Effector memory CD4-positive, alpha-beta T cell (primary cell): ENCODE results near the gene PDE4B.

Experiments used
- DNase-seq, 3 donors: peaks; one replicate each; pipeline ENCODE4 v3.0.0-alpha.2; 2020
- H3K27ac ChIP-seq: 2 replicates; pipeline ENCODE4 v1.7.0; 2013; ENCODE audit warnings: mild to moderate bottlenecking, low read length, moderate library complexity; ENCODE audit not compliant: insufficient read depth, poor library complexity, severe bottlenecking
- H3K27me3 ChIP-seq: replicated peaks from 2 replicates; pipeline ENCODE4 v1.7.0; 2013; ENCODE audit warnings: mild to moderate bottlenecking, low read length; ENCODE audit not compliant: insufficient read depth, control insufficient read depth, poor library complexity, severe bottlenecking
- H3K36me3 ChIP-seq: 2 replicates; pipeline ENCODE4 v1.7.0; 2013; ENCODE audit warnings: mild to moderate bottlenecking, low read length, moderate library complexity; ENCODE audit not compliant: control insufficient read depth, insufficient read depth
- H3K4me1 ChIP-seq: 2 replicates; pipeline ENCODE4 v1.7.0; 2013; ENCODE audit warnings: low read length, mild to moderate bottlenecking; ENCODE audit not compliant: control insufficient read depth, insufficient read depth, poor library complexity, severe bottlenecking
- H3K4me3 ChIP-seq: 2 replicates; pipeline ENCODE4 v1.7.0; 2013; ENCODE audit warnings: low read length, low read depth, mild to moderate bottlenecking; ENCODE audit not compliant: insufficient read depth, poor library complexity, severe bottlenecking
- H3K9me3 ChIP-seq: 2 replicates; pipeline ENCODE4 v1.7.0; 2013; ENCODE audit warnings: mild to moderate bottlenecking, low read length, moderate library complexity; ENCODE audit not compliant: control insufficient read depth

PDE4B gene

DNA sequence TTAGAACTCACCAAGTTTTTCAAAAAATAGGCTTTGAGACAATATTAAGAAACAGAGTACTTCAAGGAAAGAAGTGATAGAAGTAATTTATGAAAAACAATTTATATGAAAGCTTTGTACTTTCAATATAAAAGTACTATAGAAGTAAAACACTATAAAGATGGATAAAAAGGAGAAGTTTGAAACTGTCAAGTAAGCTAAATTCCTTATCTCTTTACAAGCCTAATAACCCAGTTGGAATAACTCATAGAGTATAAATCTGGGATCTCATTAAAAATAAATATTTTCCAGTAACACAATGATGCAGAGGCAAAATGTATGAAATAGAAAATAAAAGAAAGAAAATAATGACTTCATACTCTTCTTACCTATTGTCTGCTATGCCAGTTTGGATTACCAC is 232.5 kb downstream of the PDE4B start:
- no peaks in the 10 kb centered on the region for H3K27me3 ChIP-seq
- DNase-seq: no peak
- H3K4me3 ChIP-seq: no peak overlapping the region
- H3K36me3 ChIP-seq: no peaks in the 10 kb centered on the region
- H3K27ac ChIP-seq: no peak overlapping the region
- no peaks in the 10 kb centered on the region for H3K4me1 ChIP-seq
- H3K9me3 ChIP-seq: no peaks in the 10 kb centered on the region

DNA sequence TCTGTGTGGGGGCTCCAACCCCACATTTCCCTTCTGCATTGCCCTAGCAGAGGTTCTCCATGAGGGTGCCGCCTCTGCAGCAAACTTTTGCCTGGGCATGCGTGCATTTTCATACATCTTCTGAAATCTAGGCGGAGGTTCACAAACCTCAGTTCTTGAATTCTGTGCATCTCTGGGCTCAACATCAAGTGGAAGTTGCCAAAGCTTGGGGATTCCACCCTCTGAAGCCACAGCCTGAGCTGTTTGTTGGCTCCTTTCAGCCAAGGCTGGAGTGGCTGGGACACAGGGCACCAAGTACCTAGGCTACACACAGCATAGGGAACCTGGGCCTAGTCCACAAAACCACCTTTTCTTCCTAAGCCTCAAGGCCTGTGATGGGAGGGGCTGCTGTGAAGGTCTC is 235.3 kb downstream of the PDE4B start:
- no peaks in the 10 kb centered on the region for H3K4me1 ChIP-seq
- no peaks in the 10 kb centered on the region for H3K9me3 ChIP-seq
- no peak overlapping the region for H3K4me3 ChIP-seq
- no peaks in the 10 kb centered on the region for H3K36me3 ChIP-seq
- no peak overlapping the region for H3K27ac ChIP-seq
- DNase-seq: no peak
- H3K27me3 ChIP-seq: no peaks in the 10 kb centered on the region

- no peaks in the 10 kb centered on the region for H3K4me1 ChIP-seq
- no peaks in the 10 kb centered on the region for H3K27me3 ChIP-seq
- no peak overlapping the region for H3K4me3 ChIP-seq
- no peaks in the 10 kb centered on the region for H3K9me3 ChIP-seq
- DNase-seq: no peak
- no peaks in the 10 kb centered on the region for H3K36me3 ChIP-seq
- H3K27ac ChIP-seq: no peak overlapping the region
Measured at GRCh38 chr1:66033781-66034180, 241.1 kb downstream of the PDE4B start.

DNA sequence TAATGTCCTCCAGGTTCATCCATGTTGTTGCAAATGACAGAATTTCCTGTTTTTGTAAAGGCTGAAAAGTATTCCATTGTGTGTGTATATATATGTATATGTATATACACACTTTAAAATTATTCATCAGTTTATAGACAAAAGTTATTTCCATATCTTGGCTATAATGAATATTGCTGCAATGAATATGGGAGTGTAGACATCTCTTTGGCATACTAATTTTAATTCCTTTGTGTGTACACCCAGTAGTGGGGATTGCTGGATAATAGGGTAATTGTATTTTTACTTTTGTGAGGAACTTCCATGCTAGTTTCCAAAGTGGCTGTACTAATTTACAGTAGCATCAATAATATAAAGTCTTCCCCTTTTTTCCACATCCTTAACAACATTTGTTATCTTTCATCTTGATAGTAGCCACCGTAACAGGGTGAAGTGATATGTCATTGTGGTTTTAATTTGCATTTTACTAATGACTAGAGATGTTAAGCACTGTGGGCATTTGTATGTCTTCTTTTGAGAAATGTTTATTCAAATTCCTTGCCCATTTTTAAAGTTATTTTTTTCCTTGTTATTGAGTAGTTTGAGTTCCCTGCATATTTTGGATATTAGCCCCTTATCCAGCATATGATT is 243.0 kb downstream of the PDE4B start:
- Histone ChIP-seq H3K36me3 (no peaks in the 10 kb centered on the region), H3K4me1 (no peaks in the 10 kb centered on the region), H3K27ac (no peak overlapping the region), H3K27me3 (no peaks in the 10 kb centered on the region), H3K9me3 (no peaks in the 10 kb centered on the region), H3K4me3 (no peak overlapping the region)
- no peak for DNase-seq

GRCh38 chr1:66041654-66042053 is 249.0 kb downstream of the PDE4B start:
- H3K36me3 ChIP-seq: no peaks in the 10 kb centered on the region
- no peaks in the 10 kb centered on the region for H3K9me3 ChIP-seq
- H3K4me1 ChIP-seq: no peaks in the 10 kb centered on the region
- no peaks in the 10 kb centered on the region for H3K27me3 ChIP-seq
- DNase-seq: no peak
- no peak overlapping the region for H3K4me3 ChIP-seq
- no peak overlapping the region for H3K27ac ChIP-seq

GRCh38 chr1:66043186-66043585 is 250.5 kb downstream of the PDE4B start:
- DNase-seq: no peak
- Histone ChIP-seq H3K9me3 (no peaks in the 10 kb centered on the region), H3K4me1 (no peaks in the 10 kb centered on the region), H3K27ac (no peak overlapping the region), H3K27me3 (no peaks in the 10 kb centered on the region), H3K36me3 (no peaks in the 10 kb centered on the region), H3K4me3 (no peak overlapping the region)

DNA sequence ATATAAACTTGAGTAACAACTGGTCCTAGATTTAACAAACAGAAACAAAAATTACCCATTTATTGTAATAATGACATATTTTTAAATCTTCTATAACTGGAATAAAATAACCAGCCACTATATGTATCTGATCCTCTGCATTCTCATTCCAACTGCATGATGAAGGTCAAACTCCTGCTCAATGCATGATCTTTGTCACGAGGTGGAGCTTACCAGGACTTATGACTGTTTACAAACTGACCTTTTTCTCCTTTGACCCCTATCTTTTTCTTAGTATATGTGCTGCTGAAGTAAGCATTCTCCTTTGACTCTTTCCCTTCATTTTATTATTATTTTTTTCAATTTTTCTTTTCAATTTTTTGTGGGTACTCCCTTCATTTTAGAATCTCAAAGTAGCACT is 252.2 kb downstream of the PDE4B start:
- no peaks in the 10 kb centered on the region for H3K36me3 ChIP-seq
- no peaks in the 10 kb centered on the region for H3K9me3 ChIP-seq
- H3K27me3 ChIP-seq: no peaks in the 10 kb centered on the region
- H3K4me1 ChIP-seq: no peaks in the 10 kb centered on the region
- H3K27ac ChIP-seq: no peak overlapping the region
- DNase-seq: no peak
- no peak overlapping the region for H3K4me3 ChIP-seq

DNA sequence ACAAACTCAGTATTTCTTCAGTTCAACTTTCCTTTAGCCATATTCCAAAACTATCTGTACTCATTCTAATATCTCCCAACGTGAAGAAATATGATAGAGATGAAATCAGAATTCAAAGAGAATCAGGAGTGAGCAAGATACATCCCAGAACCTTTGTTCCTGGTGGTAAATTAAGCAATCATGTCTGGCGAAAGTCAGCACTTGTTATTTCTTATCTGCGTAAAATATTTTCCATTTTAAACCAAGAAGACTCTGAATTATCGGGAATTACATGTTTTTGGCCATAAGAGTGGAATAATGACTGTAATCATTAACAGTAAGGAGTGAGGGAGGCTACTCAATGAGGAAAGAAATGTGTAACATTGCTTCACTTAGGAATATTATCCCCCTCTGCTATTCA is 253.7 kb downstream of the PDE4B start:
- Histone ChIP-seq H3K4me3 (no peak overlapping the region), H3K4me1 (no peaks in the 10 kb centered on the region), H3K36me3 (no peaks in the 10 kb centered on the region), H3K27ac (no peak overlapping the region), H3K9me3 (no peaks in the 10 kb centered on the region), H3K27me3 (no peaks in the 10 kb centered on the region)
- DNase-seq: no peak

- no peak for DNase-seq
- Histone ChIP-seq H3K9me3 (no peaks in the 10 kb centered on the region), H3K27ac (no peak overlapping the region), H3K4me1 (no peaks in the 10 kb centered on the region), H3K4me3 (no peak overlapping the region), H3K36me3 (no peaks in the 10 kb centered on the region), H3K27me3 (no peaks in the 10 kb centered on the region)
Measured at GRCh38 chr1:66048011-66048410, 255.3 kb downstream of the PDE4B start.

GRCh38 chr1:66050123-66050522 is 257.4 kb downstream of the PDE4B start:
- Histone ChIP-seq H3K36me3 (no peaks in the 10 kb centered on the region), H3K9me3 (no peaks in the 10 kb centered on the region), H3K27ac (no peak overlapping the region), H3K4me3 (no peak overlapping the region), H3K4me1 (no peaks in the 10 kb centered on the region), H3K27me3 (no peaks in the 10 kb centered on the region)
- DNase-seq: no peak
